Esophagus muscularis mucosa (tissue), 4 donors: ENCODE data around the gene RUVBL2. TPM values are rescaled to one million over a fixed set of nuclear protein-coding genes. Genes with fewer than 3 reads are reported as not detected.
"Not testable (repeated sequence)": the region's sequence is repeated elsewhere in the genome, so short reads cannot be mapped to it uniquely, and the experiment has no call there.

Experiments used
- DNase-seq: peaks from one replicate; pipeline ENCODE4 v3.0.0-alpha.2; 2017; ENCODE audit errors: extremely low spot score
- H3K27ac ChIP-seq, 4 donors: fragments of 200-600 bp; sonication (generic); replicated peaks in 1 of 4; 1 replicate in 3 of 4; 2 replicates in 1 of 4; pipeline ENCODE4 v1.5.1; 2016 to 2019; ENCODE audit warnings: mild to moderate bottlenecking in 1 of 4
- H3K27me3 ChIP-seq, 4 donors: fragments of 200-600 bp; sonication (generic); one replicate each; pipeline versions ENCODE4 v1.5.1 to v1.6.0; 2016 to 2019
- H3K36me3 ChIP-seq, 4 donors: fragments of 200-600 bp; sonication (generic); one replicate each; pipeline ENCODE4 v1.5.1; 2016 to 2019
- H3K4me1 ChIP-seq, 4 donors: fragments of 200-600 bp; sonication (generic); one replicate each; pipeline ENCODE4 v1.5.1; 2016 to 2019
- H3K4me3 ChIP-seq, 4 donors: fragments of 200-600 bp; sonication (generic); 1 replicate in 2 of 4; 2 replicates in 2 of 4; pipeline ENCODE4 v1.5.1; 2016 to 2019; ENCODE audit warnings: mild to moderate bottlenecking in 4 of 4, moderate library complexity in 1 of 4
- H3K9me3 ChIP-seq, 4 donors: fragments of 200-600 bp; sonication (generic); 1 replicate in 3 of 4; 2 replicates in 1 of 4; pipeline ENCODE4 v1.5.1; 2016 to 2019
- WGBS: methylation state at CpG from one replicate; pipeline ENCODE4 v1.1.5; 2018; 5-methylcytosine and 5-hydroxymethylcytosine counted together
- intact Hi-C: fragments of 100-400 bp; cut with DNase I; formaldehyde crosslinking; loops from one replicate; pipeline ENCODE4 v1.15.1; 2023
- total RNA-seq, 4 donors: library from RNA; depleted of rRNA; stranded (reverse); fragments of >200 nt; gene quantifications; one replicate each; pipeline versions ENCODE4 v1.1.0 to v1.2.1, GENCODE V29; 2016
- TF ChIP-seq, protein P1 (sequence below), 3 experiments: fragments of 200-600 bp in 2 of 3; fragments of 450-650 bp in 1 of 3; sonication (generic) in 2 of 3; IDR thresholded peaks; one replicate each; pipeline ENCODE4 v1.5.1; 2017 to 2019; ENCODE audit warnings: antibody characterized with exemption in 3 of 3, mild to moderate bottlenecking in 2 of 3, moderate library complexity in 1 of 3

Gene RUVBL2
- total RNA-seq, 4 donors from 2014 or later: 72.7 to 113 (median 97.6) TPM

DNA sequence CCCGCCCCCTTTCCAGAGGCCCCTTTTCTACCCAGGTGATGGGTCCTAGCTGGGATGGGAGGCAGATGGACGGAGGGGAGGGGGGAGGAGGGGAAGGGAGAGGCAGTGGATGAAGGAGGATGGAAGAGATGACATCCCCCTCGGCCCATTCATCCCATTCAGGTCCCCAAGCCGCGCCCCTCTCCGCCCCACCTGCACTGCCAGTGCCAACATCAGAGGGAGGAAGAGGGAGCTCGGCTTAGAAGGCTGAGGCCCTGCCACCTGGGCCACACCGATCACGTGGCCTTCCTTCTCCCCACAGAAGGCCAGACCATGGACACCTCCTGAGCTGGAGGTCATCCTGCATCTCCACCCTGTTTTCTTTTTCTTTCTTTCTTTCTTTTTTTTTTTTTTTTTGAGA, 35.0 kb downstream of the RUVBL2 start:
- not testable (repeated sequence) for H3K27me3 ChIP-seq

DNA sequence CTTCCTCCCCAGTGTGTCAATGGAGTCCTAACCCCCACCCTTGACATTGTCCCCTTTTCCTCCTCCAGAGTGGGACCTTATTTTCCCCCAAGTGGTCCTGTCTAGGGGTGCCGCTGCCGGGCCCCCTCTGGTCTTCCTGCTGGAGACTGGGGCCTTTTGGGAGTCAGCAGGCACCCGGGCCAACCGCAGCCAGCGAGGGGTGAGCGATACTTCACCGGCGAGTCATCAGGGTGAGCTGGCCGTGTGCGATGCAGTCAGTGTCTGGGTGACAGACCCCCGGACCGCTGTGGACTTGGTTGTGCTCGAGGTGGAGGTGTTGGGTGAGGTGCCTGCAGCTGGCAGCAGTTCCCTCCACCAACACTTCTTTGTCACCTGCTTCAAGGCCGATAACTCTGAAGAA, 36.1 kb downstream of the RUVBL2 start:
- H3K27ac ChIP-seq, DNase-seq, H3K36me3 ChIP-seq, intact Hi-C loops, H3K27me3 ChIP-seq, H3K9me3 ChIP-seq, H3K4me3 ChIP-seq, H3K4me1 ChIP-seq: not testable (repeated sequence)
- WGBS: 88% methylated on average over 13 of the region's 14 CpGs

More for the DNA sequence above, 35.0 kb downstream of the RUVBL2 start:
- H3K9me3 ChIP-seq, DNase-seq, intact Hi-C loops, H3K27ac ChIP-seq, H3K4me3 ChIP-seq, H3K4me1 ChIP-seq, H3K36me3 ChIP-seq: not testable (repeated sequence)
- 83% methylated on average over 9 of the region's 9 CpGs for WGBS

DNA sequence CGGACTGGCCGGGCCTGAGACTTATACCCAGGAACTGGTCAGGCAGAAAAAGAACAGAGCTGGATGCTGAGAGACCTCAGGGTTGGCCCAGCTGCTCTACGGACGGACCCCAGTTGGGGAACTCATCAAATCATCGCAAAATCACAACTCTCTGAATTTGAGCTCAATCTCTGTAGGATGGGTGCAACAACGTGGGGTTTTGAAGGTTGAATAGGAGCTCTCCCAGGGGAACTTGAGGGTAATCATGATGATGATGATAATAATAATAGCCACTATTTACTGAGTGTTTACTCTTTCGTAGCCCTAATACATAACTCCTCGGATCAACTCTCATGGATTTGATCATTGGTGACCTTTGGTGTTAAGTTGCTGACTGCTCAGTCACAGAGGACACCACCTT, 36.6 kb downstream of the RUVBL2 start:
- H3K27me3 ChIP-seq, H3K36me3 ChIP-seq, H3K27ac ChIP-seq, H3K4me3 ChIP-seq, H3K9me3 ChIP-seq, H3K4me1 ChIP-seq, intact Hi-C loops, DNase-seq: not testable (repeated sequence)
- 80% methylated on average over 2 of the region's 8 CpGs for WGBS

DNA sequence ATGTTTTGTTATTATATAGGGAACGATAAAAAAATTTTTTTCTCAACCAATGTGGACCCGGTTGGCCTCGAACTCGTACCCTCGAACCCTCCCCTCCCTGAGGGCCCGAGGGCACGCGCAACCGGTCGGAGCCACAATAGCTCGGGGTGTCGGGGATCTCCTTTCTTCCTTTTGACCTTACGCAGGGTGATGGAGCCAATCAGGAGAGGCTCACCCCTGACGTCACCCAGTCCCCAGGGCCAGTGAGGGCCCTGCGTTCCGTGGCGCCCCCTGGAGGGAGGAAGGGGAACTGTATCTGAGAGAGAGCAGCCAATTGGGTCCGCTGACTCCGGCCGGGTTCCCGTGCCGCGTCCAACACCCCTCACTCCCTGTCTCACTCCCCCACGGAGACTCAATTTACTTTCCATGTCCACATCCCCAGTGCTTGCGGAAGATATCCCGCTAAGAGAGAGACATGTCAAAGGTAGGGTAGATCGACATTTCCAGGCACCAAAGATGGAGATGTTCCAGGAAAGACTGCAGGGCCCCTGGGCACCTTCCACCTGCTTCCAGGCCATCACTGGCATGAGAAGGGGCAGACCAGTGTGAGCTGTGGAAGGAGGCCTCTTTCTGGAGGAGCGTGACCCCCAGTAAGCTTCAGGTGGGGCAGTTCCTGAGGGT, 38.1 kb downstream of the RUVBL2 start, which contains the start of gene CGB2:
Gene CGB2 (plus strand): TSS at position 249 of the 660 bp plus-strand sequence. CDS start 206 bp downstream, at position 455.
- TF ChIP-seq, protein P1, sequence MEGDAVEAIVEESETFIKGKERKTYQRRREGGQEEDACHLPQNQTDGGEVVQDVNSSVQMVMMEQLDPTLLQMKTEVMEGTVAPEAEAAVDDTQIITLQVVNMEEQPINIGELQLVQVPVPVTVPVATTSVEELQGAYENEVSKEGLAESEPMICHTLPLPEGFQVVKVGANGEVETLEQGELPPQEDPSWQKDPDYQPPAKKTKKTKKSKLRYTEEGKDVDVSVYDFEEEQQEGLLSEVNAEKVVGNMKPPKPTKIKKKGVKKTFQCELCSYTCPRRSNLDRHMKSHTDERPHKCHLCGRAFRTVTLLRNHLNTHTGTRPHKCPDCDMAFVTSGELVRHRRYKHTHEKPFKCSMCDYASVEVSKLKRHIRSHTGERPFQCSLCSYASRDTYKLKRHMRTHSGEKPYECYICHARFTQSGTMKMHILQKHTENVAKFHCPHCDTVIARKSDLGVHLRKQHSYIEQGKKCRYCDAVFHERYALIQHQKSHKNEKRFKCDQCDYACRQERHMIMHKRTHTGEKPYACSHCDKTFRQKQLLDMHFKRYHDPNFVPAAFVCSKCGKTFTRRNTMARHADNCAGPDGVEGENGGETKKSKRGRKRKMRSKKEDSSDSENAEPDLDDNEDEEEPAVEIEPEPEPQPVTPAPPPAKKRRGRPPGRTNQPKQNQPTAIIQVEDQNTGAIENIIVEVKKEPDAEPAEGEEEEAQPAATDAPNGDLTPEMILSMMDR (IDR thresholded peaks at IDR 0.05): peak in 1 of 3 experiments; percentile 17
- DNase-seq, H3K4me1 ChIP-seq: not testable (repeated sequence)

DNA sequence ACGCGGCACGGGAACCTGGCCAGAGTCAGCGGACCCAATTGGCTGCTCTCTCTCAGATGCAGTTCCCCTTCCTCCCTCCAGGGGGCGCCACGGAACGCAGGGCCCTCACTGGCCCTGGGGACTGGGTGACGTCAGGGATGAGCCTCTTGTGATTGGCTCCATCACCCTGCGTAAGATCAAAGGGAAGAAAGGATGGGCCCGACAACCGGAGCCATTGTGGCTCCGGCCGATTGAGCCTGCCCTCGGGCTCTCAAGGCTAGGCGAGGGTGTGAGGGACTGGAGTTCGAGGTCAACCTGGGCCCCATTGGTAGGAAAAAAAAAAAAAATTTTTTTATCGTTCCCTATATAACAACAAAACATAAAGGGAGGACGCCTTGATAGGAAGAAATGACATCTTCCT, 43.1 kb downstream of the RUVBL2 start, which contains the start of gene CGB1:
Gene CGB1 (minus strand): TSS at position 81 of the 400 bp plus-strand sequence. CDS start 184 bp downstream, outside the sequence.
- H3K9me3 ChIP-seq, intact Hi-C loops, H3K36me3 ChIP-seq, DNase-seq, H3K4me1 ChIP-seq, H3K27ac ChIP-seq, H3K4me3 ChIP-seq, H3K27me3 ChIP-seq: not testable (repeated sequence)
- TF ChIP-seq, protein P1 (IDR thresholded peaks at IDR 0.05): peak in 1 of 3 experiments; percentile 10
- WGBS: 58% methylated on average over 16 of the region's 18 CpGs

More for the DNA sequence above, 38.1 kb downstream of the RUVBL2 start, which contains the start of gene CGB2:
- H3K36me3 ChIP-seq, intact Hi-C loops, H3K4me3 ChIP-seq, H3K9me3 ChIP-seq, H3K27ac ChIP-seq, H3K27me3 ChIP-seq: not testable (repeated sequence)
- WGBS: 17% methylated on average over 24 of the region's 28 CpGs

DNA sequence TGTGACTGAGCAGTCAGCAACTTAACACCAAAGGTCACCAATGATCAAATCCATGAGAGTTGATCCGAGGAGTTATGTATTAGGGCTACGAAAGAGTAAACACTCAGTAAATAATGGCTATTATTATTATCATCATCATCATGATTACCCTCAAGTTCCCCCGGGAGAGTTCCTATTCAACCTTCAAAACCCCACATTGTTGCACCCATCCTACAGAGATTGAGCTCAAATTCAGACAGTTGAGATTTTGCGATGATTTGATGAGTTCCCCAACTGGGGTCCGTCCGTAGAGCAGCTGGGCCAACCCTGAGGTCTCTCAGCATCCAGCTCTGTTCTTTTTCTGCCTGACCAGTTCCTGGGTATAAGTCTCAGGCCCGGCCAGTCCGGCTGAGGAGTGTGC, 44.4 kb downstream of the RUVBL2 start:
- intact Hi-C loops, H3K27me3 ChIP-seq, H3K9me3 ChIP-seq, H3K36me3 ChIP-seq, H3K27ac ChIP-seq, H3K4me1 ChIP-seq, H3K4me3 ChIP-seq, DNase-seq: not testable (repeated sequence)
- WGBS: 97% methylated on average over 6 of the region's 8 CpGs

DNA sequence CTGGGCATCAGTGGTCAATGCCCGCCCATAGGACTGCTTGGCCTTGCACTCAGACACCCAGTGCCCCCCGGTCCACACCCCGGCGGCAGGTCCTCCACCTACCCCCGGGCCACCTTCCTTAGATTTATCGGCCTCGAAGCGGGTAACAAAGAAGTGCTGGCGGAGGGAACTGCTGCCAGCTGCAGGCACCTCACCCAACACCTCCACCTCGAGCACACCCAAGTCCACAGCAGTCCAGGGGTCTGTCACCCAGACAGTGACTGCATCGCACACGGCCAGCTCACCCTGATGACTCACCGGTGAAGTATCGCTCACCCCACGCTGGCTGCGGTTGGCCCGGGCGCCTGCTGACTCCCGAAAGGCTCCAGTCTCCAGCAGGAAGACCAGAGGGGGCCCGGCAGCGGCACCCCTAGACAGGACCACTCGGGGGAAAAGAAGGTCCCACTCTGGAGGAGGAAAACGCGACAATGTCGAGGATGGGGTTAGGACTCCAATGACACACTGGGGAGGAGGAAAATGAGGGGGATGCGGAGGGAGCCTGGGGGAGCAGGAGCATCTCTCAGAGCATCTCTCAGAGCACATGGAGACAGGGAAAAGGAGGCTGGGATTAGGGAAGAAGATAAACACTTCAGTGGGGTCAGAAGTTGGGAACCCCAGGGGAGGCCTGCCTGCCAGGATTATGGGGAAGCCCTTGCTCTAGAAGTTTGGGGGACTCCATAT, 45.0 kb downstream of the RUVBL2 start:
- 85% methylated on average over 14 of the region's 26 CpGs for WGBS
- DNase-seq, intact Hi-C loops, H3K27ac ChIP-seq, H3K9me3 ChIP-seq, H3K4me1 ChIP-seq, H3K4me3 ChIP-seq, H3K36me3 ChIP-seq, H3K27me3 ChIP-seq: not testable (repeated sequence)

DNA sequence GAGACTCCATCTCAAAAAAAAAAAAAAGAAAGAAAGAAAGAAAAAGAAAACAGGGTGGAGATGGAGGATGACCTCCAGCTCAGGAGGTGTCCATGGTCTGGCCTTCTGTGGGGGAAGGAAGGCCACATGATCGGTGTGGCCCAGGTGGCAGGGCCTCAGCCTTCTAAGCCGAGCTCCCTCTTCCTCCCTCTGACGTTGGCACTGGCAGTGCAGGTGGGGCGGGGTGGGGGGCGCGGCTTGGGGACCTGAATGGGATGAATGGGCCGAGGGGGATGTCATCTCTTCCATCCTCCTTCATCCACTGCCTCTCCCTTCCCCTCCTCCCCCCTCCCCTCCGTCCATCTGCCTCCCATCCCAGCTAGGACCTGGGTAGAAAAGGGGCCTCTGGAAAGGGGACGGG, 46.0 kb downstream of the RUVBL2 start:
- intact Hi-C loops: not testable (repeated sequence)

More for the DNA sequence above, 46.0 kb downstream of the RUVBL2 start:
- H3K27me3 ChIP-seq, H3K4me1 ChIP-seq, H3K36me3 ChIP-seq, H3K9me3 ChIP-seq, H3K4me3 ChIP-seq, H3K27ac ChIP-seq, DNase-seq: not testable (repeated sequence)
- WGBS: 81% methylated on average over 9 of the region's 9 CpGs
